Stomach (tissue), 4 donors: ENCODE data around the gene ABCA9.

Experiments
- EP300 ChIP-seq: sonication (generic); formaldehyde crosslinking; IDR thresholded peaks from one replicate; pipeline ENCODE4 v1.6.1; 2017; ENCODE audit warnings: antibody characterized with exemption
- POLR2A ChIP-seq, 4 donors: fragments of 450-650 bp; IDR thresholded peaks; one replicate each; pipeline ENCODE4 v1.6.1; 2016; ENCODE audit warnings: antibody characterized with exemption in 4 of 4, control low read depth in 2 of 4, mild to moderate bottlenecking in 1 of 4, moderate library complexity in 1 of 4
- POLR2AphosphoS5 ChIP-seq, 3 donors: sonication (generic); formaldehyde crosslinking; IDR thresholded peaks; one replicate each; pipeline ENCODE4 v1.6.1; 2016; ENCODE audit warnings: antibody characterized with exemption in 3 of 3
- TF ChIP-seq, protein P1 (sequence below), 7 experiments: fragments of 450-650 bp in 4 of 7; fragments of 200-600 bp in 3 of 7; sonication (generic) in 3 of 7; IDR thresholded peaks; one replicate each; pipeline ENCODE4 v1.5.1; 2016 to 2019; ENCODE audit warnings: antibody characterized with exemption in 7 of 7, control low read depth in 2 of 7, mild to moderate bottlenecking in 1 of 7

GRCh38 chr17:69093995-69094394 is 33.3 kb upstream of the ABCA9 start:
- TF ChIP-seq, protein P1, sequence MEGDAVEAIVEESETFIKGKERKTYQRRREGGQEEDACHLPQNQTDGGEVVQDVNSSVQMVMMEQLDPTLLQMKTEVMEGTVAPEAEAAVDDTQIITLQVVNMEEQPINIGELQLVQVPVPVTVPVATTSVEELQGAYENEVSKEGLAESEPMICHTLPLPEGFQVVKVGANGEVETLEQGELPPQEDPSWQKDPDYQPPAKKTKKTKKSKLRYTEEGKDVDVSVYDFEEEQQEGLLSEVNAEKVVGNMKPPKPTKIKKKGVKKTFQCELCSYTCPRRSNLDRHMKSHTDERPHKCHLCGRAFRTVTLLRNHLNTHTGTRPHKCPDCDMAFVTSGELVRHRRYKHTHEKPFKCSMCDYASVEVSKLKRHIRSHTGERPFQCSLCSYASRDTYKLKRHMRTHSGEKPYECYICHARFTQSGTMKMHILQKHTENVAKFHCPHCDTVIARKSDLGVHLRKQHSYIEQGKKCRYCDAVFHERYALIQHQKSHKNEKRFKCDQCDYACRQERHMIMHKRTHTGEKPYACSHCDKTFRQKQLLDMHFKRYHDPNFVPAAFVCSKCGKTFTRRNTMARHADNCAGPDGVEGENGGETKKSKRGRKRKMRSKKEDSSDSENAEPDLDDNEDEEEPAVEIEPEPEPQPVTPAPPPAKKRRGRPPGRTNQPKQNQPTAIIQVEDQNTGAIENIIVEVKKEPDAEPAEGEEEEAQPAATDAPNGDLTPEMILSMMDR (IDR thresholded peaks at IDR 0.05), result no peak
- TF ChIP-seq POLR2AphosphoS5 (IDR thresholded peaks at IDR 0.05), result no peak
- no peak for TF ChIP-seq POLR2A (IDR thresholded peaks at IDR 0.05)
- TF ChIP-seq EP300, result no peak
